ENCODE measurements around the gene FGGY.
A peak's percentile ranks its signal among the peaks of the same experiment; 100 is the strongest.

The FGGY gene

DNA sequence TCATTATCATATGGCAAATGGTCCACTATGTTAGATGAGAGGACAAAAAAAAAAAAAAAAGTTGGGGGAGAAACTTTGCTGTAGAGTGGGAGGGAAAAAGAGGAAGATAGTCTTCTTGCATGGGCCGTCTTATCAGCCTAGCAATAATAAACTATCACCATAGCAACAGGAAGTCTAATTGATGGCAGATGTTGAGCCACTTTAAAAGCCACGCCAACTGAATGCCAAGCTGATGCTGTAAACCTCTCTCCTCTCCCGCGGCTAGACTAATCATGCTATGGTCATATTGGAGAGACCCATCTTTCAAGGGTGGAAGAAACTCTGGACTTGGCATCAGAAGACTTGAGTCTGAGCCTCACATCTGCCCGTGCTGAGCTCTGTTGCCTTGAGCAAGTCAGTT is 395.7 kb downstream of the FGGY start:
- no peak for TF ChIP-seq POLR2A (IDR thresholded peaks at IDR 0.05; ENCODE audit: low read depth, low read length)
- FAIRE-seq: no peak
- no peak for DNase-seq (ENCODE audit: insufficient read length, low spot score)

DNA sequence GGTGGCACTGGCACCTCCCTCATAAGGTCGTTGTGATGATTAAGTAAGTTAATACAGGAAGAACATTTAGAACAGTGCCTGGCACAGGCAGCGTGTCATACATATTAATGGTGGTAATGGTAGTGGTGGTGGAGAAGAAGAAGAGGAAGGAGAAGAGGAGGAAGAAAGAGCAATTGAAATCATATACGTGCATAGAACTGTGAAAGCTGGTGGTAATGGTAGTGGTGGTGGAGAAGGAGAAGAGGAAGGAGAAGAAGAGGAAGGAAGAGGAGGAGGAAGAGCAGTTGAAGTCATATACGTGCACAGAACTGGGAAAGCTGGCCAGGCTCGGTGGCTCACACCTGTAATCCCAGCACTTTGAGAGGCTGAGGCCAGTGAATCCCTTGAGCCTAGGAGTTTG is 396.5 kb downstream of the FGGY start:
- no peak for FAIRE-seq
- no peak for DNase-seq (ENCODE audit: insufficient read length, low spot score)
- TF ChIP-seq POLR2A (IDR thresholded peaks at IDR 0.05; ENCODE audit: low read depth, low read length): no peak

DNA sequence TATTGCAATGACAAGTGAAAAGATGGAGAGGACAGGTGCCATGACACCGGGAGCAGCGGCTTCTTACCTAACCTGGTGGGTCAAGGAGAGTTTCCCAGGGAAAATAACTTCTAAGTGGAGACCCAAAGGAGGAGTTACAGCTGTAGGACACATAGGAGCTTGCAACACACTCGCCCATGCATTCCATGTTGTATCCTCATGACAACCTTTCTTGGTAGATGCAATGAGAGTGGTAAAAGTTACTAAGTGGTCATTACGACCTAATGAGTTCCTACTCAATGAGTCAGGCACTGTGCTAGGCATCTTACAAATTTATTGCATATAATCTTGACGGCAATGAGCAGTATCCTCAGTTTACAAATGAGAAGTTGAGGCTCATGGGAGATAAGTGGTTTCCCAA is 398.4 kb downstream of the FGGY start:
- TF ChIP-seq POLR2A (IDR thresholded peaks at IDR 0.05; ENCODE audit: low read depth, low read length): no peak
- no peak for DNase-seq (ENCODE audit: insufficient read length, low spot score)
- no peak for FAIRE-seq

DNA sequence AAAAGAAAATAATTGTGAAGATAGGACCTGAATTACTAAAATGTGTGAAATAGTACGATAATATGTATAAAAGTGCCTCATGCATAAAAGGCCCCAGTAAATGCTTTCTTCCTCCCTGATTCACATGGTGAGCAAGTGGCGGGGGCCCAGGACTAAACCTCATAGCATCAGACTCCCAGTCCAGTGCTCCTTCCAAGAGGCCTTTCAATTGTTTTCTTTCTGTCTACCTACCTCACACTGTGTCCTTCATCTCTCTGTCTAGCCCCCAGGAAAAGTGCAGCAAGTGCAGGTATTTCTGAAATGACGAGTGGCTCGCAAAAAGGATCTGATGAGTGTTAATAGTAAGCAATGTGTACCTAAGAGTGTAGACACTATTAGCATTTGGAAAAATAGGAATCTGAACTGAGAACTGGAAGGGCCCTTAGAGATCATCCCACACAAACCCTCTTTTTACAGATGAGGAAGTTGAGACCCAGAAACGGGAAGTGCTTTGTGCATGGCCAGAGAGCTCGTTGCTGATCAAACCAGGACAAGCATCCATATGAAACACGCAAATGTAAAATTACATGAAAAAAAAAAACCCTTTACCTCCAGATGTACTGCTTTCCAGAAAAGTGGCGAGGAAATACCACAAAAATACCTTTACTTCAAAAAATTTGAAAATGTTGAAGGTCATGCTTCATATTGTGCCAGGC is 399.7 kb downstream of the FGGY start:
- DNase-seq (ENCODE audit: insufficient read length, low spot score) (no peak), FAIRE-seq (no peak)
- TF ChIP-seq POLR2A (IDR thresholded peaks at IDR 0.05; ENCODE audit: low read depth, low read length): no peak

DNA sequence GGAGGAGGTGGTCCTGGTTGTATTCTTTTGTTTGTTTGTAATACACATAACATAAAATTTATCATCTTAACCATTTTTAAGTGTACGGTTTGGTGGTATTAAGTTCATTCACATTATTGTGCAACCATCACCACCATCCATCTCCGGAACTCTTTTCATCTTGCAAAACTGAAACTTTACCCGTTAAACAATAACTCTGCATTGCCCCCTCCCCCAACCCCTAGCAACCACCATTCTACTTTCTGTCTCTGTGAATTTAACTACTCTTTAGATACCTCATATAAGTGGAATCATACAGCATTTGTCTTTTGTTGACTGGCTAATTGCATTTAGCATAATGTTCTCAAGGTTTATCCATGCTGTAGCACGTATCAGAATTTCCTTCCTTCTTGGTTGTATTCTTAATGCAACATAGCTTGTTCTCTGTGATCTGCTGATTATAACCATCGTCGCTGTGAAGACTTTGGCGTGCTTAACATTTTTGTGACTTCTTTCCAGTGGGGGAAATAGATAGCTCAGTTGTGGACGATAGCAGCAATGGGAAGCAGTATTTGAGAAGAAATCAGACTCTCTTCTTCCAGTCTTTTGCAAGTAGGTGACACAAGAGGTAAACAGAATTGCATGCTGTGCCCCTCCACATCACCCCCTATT is 400.4 kb downstream of the FGGY start:
- DNase-seq (ENCODE audit: insufficient read length, low spot score) (no peak), FAIRE-seq (no peak)
- TF ChIP-seq POLR2A (IDR thresholded peaks at IDR 0.05; ENCODE audit: low read depth, low read length): no peak

DNA sequence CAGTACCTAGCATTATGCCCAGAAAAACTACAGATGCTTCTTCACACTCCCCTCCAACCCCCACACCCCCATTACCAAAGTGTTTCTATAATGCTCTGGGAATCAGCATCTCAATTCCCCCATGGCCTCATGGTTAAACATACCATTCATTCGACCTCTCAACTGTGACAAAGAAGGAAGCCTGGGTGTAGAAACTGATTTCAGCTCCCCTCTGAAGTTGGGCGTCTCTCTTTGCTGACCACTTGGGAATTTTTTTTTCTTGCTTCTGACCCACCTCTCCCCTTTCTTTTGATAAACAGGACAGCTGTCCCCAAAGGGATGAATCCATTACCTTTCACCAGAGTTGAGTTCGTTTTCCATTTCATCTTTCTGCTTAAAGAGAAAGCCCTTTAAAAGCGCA is 401.5 kb downstream of the FGGY start:
- DNase-seq (ENCODE audit: insufficient read length, low spot score) (no peak), FAIRE-seq (no peak)
- no peak for TF ChIP-seq POLR2A (IDR thresholded peaks at IDR 0.05; ENCODE audit: low read depth, low read length)

DNA sequence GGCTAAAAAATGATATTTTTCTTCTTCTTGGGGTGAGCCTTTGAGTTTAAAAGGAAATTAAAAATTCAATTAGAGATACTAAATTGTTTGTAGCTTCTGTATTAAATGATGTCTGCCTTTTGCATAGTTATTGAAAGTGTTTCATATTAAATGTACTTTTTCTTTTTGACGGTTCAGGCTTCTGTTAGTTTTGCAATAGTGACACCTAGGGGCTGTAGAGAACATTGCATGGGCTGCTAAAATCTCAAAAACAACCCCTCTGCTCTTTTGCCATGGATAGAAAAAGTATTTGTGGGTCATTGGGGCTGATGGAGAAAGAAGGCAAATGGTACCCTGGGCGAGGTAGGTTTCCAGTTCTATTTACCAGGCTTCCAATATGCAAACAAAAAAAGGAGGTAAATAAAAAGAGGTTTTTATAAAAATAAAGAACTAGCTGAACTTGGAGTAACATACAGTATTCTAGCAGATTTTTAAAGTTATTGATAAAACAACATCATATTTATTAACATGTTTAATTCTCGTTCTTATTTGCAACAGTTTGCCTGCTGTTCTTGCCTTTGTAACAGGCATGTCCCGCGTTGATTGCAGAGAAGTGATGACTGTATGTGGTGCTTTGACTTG is 402.4 kb downstream of the FGGY start:
- DNase-seq (ENCODE audit: insufficient read length, low spot score): peak; percentile 9
- FAIRE-seq: peak; percentile 55
- no peak for TF ChIP-seq POLR2A (IDR thresholded peaks at IDR 0.05; ENCODE audit: low read depth, low read length)

DNA sequence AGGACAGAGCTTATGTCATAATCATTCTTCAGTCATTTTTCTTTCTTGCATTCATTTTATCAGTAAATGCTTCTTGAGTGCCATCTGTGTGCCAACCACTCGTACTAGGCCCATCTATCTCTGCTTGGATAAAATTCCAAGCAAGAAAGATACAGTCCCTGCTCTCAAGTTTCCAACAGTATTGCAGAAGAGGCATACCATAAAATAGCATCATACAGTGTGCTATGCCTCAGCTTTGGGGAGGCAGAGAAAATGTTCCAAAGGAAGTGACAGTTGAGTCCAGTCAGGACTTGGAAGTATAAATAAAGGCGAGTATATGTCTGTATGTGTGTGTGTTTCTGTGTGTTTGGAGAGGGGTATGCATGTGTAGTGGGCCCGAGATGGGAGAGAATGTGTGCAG is 404.5 kb downstream of the FGGY start:
- FAIRE-seq (no peak), DNase-seq (ENCODE audit: insufficient read length, low spot score) (no peak)
- no peak for TF ChIP-seq POLR2A (IDR thresholded peaks at IDR 0.05; ENCODE audit: low read depth, low read length)

DNA sequence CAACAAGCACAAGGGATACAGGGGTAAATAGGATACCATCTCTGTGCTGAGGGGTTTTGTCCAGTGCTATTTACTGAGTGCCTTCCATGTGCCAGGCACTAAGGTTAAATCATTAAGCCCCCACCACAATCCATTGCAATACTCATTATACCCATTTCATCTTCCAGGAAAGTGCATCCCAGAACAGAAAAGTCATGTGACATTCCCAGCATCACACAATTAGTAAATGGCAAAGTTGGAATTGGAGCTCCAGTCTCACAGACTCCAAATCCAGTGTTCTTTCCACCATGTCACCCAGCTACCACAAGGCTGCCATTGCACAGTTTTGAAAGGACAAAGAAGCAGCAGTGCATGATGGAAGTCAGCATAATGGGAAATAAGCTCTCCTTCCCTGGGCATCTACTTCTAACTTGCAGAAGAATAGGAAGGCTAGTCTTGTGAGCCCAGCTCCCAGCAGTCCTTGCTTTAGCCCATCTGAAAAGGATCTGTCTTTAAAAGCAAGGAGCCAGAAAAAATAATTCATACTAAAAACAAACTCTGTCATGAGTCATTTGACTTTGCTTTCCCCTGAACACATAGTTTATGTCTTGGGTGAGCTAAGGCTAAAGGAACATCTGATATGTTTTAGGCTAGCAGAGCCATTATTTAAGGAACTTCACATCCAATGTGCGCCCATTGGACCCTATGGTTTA is 406.5 kb downstream of the FGGY start:
- FAIRE-seq: no peak
- peak; percentile 9 for DNase-seq (ENCODE audit: insufficient read length, low spot score)
- no peak for TF ChIP-seq POLR2A (IDR thresholded peaks at IDR 0.05; ENCODE audit: low read depth, low read length)

DNA sequence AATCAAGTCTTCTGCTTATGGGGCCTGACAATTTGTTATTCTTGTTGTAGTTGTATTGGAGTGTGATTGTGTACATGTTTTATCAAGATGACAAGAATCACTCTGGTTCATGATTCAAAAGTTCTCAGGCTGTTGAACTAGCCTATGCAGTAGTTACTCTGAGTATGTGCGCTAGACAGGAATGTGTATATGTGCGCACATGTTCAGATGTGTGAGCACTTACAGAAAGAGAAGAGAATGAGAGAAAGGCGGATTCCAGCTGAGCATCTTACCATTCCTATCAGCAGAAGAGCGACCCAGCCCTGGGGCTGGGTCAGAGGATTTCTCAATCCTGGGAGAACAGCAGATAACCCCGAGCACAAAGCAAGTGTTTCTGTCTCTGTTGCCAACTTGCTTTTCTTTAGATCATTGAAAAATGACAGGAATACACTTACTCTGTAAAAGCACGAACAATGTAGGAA is 407.1 kb downstream of the FGGY start:
- TF ChIP-seq POLR2A (IDR thresholded peaks at IDR 0.05; ENCODE audit: low read depth, low read length): no peak
- no peak for DNase-seq (ENCODE audit: insufficient read length, low spot score)
- FAIRE-seq: no peak

DNA sequence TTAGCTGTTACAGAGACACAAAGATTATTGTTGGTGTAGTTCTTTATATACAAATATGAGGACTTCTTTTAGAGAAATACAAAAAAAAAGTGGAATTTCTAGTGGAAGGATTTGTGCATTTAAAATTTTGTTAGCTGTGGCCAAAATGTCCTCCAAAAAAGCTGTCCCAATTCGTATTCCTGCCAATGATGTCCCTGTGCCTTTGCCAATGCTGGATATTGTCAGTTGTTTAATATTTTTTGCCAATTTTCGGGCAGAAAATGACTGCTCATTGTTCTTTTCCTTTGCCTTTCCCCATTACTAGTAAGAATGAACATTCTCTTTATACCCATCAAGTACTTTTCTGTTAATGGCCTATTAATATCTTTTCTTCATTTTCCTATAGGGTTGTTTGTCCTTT is 407.8 kb downstream of the FGGY start:
- FAIRE-seq (no peak), DNase-seq (ENCODE audit: insufficient read length, low spot score) (no peak)
- no peak for TF ChIP-seq POLR2A (IDR thresholded peaks at IDR 0.05; ENCODE audit: low read depth, low read length)

DNA sequence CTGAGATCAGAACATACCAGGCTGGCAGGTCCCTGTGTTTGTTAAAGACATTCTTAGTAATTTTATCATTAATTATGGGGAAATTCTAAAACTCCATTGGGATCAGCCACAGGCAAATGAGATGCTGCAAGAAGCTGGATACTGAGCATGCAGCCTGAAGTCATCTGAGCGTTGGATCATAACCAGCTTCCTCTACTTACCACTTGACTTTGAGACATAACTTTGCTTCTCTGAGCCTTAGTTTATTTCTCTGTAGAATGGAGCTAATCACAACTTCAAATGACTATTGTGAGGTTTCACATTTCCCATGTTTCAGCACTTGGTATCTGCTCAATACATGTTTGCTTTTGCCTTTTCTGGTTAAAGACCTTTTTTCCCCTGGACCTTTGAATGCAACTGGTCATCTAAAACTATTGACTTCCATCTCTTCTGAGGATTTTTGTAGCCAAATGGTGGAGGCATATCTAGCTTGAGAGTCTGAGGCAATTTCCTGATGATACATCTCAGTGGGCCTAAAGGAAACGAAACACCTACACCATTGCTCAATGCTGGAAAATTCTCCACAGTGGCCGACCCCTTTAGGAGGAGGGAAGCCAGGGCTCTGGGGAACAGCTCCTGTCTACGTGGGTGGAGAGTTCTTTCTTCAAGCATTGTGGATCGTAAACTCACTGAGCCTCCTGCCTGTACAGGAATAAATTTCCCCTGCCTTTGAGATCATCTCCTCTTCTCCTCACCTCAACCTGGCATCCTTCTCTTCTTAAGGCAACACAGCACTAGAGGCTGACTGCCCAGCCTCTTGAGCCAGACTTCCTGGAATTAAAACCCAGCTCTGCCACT is 408.8 kb downstream of the FGGY start:
- DNase-seq (ENCODE audit: insufficient read length, low spot score): no peak
- FAIRE-seq: no peak
- no peak for TF ChIP-seq POLR2A (IDR thresholded peaks at IDR 0.05; ENCODE audit: low read depth, low read length)

DNA sequence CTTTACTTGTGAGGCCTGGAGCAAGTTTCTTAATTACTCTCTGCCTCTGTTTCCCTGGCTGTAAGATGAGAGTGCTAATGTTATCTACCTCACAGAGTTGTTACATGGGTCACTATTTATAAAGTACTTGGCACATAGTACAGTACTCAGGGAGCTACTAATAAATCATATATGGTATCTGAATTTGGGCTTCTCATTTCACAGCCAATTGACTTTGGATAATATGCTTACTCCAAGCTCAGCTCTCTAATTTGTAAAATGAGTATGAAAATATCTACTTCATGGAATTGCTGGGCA is 409.4 kb downstream of the FGGY start:
- FAIRE-seq (no peak), DNase-seq (ENCODE audit: insufficient read length, low spot score) (no peak)
- TF ChIP-seq POLR2A (IDR thresholded peaks at IDR 0.05; ENCODE audit: low read depth, low read length): no peak
